ENCODE measurements around the gene KANK4.

- TF ChIP-seq EZH2 (IDR thresholded peaks at IDR 0.05) = no peak
- no peak for TF ChIP-seq POLR2AphosphoS5 (IDR thresholded peaks at IDR 0.05; ENCODE audit: borderline replicate concordance, low read depth, low read length)
Observed at GRCh38 chr1:62357916-62358315, 38.7 kb upstream of the KANK4 start.

All from SK-N-MC (cell line).